Effector memory CD4-positive, alpha-beta T cell (primary cell): ENCODE results near the gene PSG6.
"Not testable (repeated sequence)": the region's sequence is repeated elsewhere in the genome, so short reads cannot be mapped to it uniquely, and the experiment has no call there.

ENCODE experiments used
- DNase-seq, 3 donors: peaks; one replicate each; pipeline ENCODE4 v3.0.0-alpha.2; 2020
- H3K27ac ChIP-seq: 2 replicates; pipeline ENCODE4 v1.7.0; 2013; ENCODE audit warnings: mild to moderate bottlenecking, low read length, moderate library complexity; ENCODE audit not compliant: insufficient read depth, poor library complexity, severe bottlenecking
- H3K27me3 ChIP-seq: replicated peaks from 2 replicates; pipeline ENCODE4 v1.7.0; 2013; ENCODE audit warnings: mild to moderate bottlenecking, low read length; ENCODE audit not compliant: insufficient read depth, control insufficient read depth, poor library complexity, severe bottlenecking
- H3K36me3 ChIP-seq: 2 replicates; pipeline ENCODE4 v1.7.0; 2013; ENCODE audit warnings: mild to moderate bottlenecking, low read length, moderate library complexity; ENCODE audit not compliant: control insufficient read depth, insufficient read depth
- H3K4me1 ChIP-seq: 2 replicates; pipeline ENCODE4 v1.7.0; 2013; ENCODE audit warnings: low read length, mild to moderate bottlenecking; ENCODE audit not compliant: control insufficient read depth, insufficient read depth, poor library complexity, severe bottlenecking
- H3K4me3 ChIP-seq: 2 replicates; pipeline ENCODE4 v1.7.0; 2013; ENCODE audit warnings: low read length, low read depth, mild to moderate bottlenecking; ENCODE audit not compliant: insufficient read depth, poor library complexity, severe bottlenecking
- H3K9me3 ChIP-seq: 2 replicates; pipeline ENCODE4 v1.7.0; 2013; ENCODE audit warnings: mild to moderate bottlenecking, low read length, moderate library complexity; ENCODE audit not compliant: control insufficient read depth

The PSG6 gene

GRCh38 chr19:42913516-42913915 lies 4.2 kb downstream of the PSG6 start:
- H3K27ac ChIP-seq, H3K27me3 ChIP-seq: not testable (repeated sequence)

DNA sequence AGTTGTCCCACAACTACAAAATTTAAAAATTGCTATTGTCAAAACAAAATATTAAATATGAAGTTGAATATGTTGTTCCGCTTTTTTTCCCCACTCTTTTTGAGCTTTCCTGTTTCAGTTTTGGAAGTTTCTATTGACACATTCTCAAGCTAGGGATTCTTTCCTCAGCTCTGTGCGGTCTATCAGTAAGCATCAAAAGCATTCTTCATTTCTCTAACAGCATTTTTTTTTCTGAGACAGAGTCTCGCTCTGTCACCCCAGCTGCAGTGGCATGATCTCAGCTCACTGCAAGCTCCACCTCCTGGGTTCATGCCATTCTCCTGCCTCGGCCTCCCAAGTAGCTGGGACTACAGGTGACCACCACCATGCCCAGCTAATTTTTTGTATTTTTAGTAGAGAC lies 4.8 kb downstream of the PSG6 start:
- H3K27me3 ChIP-seq, H3K4me3 ChIP-seq, H3K4me1 ChIP-seq, H3K9me3 ChIP-seq, DNase-seq, H3K36me3 ChIP-seq, H3K27ac ChIP-seq: not testable (repeated sequence)

More at GRCh38 chr19:42913516-42913915, 4.2 kb downstream of the PSG6 start:
- not testable (repeated sequence) for H3K9me3 ChIP-seq, H3K4me3 ChIP-seq, H3K36me3 ChIP-seq, DNase-seq, H3K4me1 ChIP-seq

DNA sequence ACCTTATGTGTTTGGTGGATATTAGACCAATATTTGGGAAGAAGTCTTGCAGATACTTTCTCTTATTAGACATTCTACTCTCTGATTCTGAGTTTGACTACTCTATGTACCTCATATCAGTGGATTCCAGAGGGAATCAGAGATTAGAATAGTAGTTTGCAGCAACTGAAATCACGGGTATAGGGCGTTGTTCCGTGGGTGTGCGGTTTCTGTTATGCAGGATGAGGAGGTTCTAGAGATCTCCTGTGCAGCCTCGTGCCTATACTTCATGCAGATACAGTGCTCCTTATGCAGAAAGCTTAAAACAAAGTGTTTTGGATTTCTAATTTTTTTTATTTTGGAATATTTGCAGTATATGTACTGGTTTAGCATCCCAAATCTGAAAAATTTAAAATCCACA lies 6.0 kb downstream of the PSG6 start:
- not testable (repeated sequence) for DNase-seq, H3K36me3 ChIP-seq, H3K4me1 ChIP-seq, H3K27ac ChIP-seq, H3K9me3 ChIP-seq, H3K4me3 ChIP-seq, H3K27me3 ChIP-seq

GRCh38 chr19:42906162-42906561 lies 11.5 kb downstream of the PSG6 start:
- H3K4me1 ChIP-seq, H3K36me3 ChIP-seq, H3K4me3 ChIP-seq, H3K27me3 ChIP-seq, DNase-seq, H3K27ac ChIP-seq, H3K9me3 ChIP-seq: not testable (repeated sequence)

DNA sequence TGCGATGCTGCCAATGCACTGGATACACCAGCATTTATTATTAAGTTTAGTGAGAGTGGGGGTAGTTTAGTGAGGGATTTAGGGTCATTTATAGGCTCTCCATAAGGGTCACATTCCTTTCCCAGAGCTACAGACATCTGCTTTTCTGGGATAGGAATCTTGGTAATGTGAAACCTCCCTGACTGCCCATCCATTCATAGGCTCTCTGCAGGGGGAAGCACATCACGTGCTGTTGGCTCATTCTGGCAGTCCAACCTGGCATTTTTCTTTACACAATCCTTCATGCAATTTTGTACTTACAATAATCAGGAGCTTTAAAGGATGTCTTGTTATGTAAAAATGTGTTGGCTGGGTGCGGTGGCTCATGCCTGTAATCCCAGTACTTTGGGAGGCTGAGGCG lies 17.1 kb downstream of the PSG6 start:
- H3K36me3 ChIP-seq, H3K27me3 ChIP-seq, H3K4me3 ChIP-seq, H3K9me3 ChIP-seq, H3K27ac ChIP-seq, DNase-seq, H3K4me1 ChIP-seq: not testable (repeated sequence)

DNA sequence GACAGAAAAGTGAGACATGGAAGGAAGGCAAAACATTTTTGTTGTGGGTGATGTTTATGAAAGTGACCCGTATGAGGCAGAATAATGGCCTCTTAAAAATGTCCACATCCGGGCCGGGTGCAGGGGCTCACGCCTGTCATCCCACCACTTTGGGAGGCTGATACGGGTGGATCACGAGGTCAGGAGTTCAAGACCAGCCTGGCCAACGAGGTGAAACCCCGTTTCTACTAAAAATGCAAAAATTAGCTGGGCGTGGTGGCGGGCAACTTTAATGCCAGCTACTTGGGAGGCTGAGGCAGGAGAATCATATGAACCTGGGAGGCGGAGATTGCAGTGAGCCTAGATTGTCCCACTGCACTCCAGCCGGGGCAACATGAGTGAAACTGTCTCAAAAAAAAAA lies 18.0 kb downstream of the PSG6 start:
- H3K9me3 ChIP-seq, H3K4me1 ChIP-seq, DNase-seq, H3K27me3 ChIP-seq, H3K27ac ChIP-seq, H3K4me3 ChIP-seq, H3K36me3 ChIP-seq: not testable (repeated sequence)

GRCh38 chr19:42899110-42899509 lies 18.6 kb downstream of the PSG6 start:
- H3K27me3 ChIP-seq, H3K4me1 ChIP-seq, DNase-seq, H3K27ac ChIP-seq, H3K36me3 ChIP-seq, H3K9me3 ChIP-seq, H3K4me3 ChIP-seq: not testable (repeated sequence)

- H3K4me1 ChIP-seq, H3K27me3 ChIP-seq, H3K36me3 ChIP-seq, H3K27ac ChIP-seq, H3K9me3 ChIP-seq, H3K4me3 ChIP-seq, DNase-seq: not testable (repeated sequence)
These were observed 19.0 kb downstream of the PSG6 start for GRCh38 chr19:42898656-42899055.

- DNase-seq, H3K4me1 ChIP-seq, H3K27me3 ChIP-seq, H3K27ac ChIP-seq, H3K36me3 ChIP-seq, H3K4me3 ChIP-seq, H3K9me3 ChIP-seq: not testable (repeated sequence)
These were observed 20.0 kb downstream of the PSG6 start for GRCh38 chr19:42897729-42898128.

GRCh38 chr19:42890446-42890845 lies 27.2 kb downstream of the PSG6 start:
- DNase-seq, H3K27ac ChIP-seq, H3K36me3 ChIP-seq, H3K4me3 ChIP-seq, H3K27me3 ChIP-seq, H3K9me3 ChIP-seq, H3K4me1 ChIP-seq: not testable (repeated sequence)

DNA sequence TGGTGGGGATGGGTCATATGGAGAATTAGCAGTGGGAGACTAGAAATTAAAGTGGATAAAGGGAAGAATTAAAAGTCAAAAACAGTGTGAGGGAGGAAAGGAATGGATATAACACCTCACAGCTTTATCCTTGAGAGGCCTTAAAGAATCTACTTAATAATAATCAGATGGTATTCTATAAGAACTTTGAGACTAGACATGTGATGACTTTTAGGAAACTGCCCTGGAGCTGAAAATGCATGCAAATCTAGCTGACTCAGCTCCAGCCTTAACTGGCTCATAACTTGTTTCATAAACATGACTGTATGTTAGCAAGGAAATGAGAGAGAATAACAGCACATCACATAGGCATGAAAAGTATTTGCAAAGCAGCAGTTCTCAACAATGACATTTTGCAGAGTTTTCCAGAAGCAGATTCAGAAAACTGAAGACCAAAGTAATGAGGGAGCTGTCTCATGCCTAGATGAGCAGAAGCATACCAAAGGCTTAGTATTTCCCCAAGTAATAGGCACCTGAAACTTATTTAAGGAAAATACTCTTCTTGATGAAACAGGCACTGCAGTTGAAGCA lies 29.7 kb downstream of the PSG6 start:
- DNase-seq, H3K9me3 ChIP-seq, H3K27ac ChIP-seq, H3K36me3 ChIP-seq, H3K4me3 ChIP-seq, H3K4me1 ChIP-seq, H3K27me3 ChIP-seq: not testable (repeated sequence)
